Measurements from ENCODE around the gene NEK6.

DNA sequence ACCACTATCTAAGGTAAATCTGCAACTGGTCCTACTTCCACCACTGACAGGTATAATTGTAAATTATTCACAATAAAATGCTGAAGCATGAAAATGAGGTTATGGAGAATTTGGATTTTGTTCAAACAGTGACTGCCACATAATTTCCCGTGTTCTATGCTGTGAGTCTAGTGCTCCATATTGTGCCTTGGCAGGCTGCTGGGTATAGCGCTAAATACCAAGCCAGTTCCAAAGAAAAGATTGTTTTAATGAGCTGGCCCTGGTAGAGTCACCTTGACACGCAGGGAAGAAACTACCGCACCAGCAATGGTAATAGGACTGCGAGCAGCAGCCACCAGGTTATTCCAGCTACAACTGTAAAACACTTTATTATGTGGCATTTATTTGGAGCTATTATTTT is 127.1 kb downstream of the NEK6 start:
- TF ChIP-seq, protein P1, sequence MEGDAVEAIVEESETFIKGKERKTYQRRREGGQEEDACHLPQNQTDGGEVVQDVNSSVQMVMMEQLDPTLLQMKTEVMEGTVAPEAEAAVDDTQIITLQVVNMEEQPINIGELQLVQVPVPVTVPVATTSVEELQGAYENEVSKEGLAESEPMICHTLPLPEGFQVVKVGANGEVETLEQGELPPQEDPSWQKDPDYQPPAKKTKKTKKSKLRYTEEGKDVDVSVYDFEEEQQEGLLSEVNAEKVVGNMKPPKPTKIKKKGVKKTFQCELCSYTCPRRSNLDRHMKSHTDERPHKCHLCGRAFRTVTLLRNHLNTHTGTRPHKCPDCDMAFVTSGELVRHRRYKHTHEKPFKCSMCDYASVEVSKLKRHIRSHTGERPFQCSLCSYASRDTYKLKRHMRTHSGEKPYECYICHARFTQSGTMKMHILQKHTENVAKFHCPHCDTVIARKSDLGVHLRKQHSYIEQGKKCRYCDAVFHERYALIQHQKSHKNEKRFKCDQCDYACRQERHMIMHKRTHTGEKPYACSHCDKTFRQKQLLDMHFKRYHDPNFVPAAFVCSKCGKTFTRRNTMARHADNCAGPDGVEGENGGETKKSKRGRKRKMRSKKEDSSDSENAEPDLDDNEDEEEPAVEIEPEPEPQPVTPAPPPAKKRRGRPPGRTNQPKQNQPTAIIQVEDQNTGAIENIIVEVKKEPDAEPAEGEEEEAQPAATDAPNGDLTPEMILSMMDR (IDR thresholded peaks at IDR 0.05), result no peak
- no peak for TF ChIP-seq POLR2A (IDR thresholded peaks at IDR 0.05)

Measured in adrenal gland (tissue), 5 donors.